MM.1S (cell line): ENCODE data around the gene SNTA1.

Source experiments
- DNase-seq: peaks from one replicate; pipeline ENCODE4 v3.0.0-alpha.2; 2015
- H2AFZ ChIP-seq: fragments of 300-600 bp; sonication (generic); 2 replicates; pipeline ENCODE4 v1.6.0; 2016; ENCODE audit warnings: antibody characterized with exemption, low read length
- H3F3A ChIP-seq: fragments of 300-600 bp; sonication (generic); 2 replicates; pipeline ENCODE4 v1.6.1; 2016; ENCODE audit warnings: mild to moderate bottlenecking, antibody characterized with exemption, low read length, moderate library complexity, mixed read lengths; ENCODE audit not compliant: insufficient read depth
- H3K27ac ChIP-seq: fragments of 300-600 bp; sonication (generic); 2 replicates; pipeline ENCODE4 v1.5.1; 2016; ENCODE audit warnings: mild to moderate bottlenecking, low read length
- H3K27me3 ChIP-seq: fragments of 300-600 bp; sonication (generic); replicated peaks from 2 replicates; pipeline ENCODE4 v1.6.0; 2016; ENCODE audit warnings: low read length; ENCODE audit not compliant: insufficient read depth
- H3K36me3 ChIP-seq: fragments of 300-600 bp; sonication (generic); replicated peaks from 2 replicates; pipeline ENCODE4 v1.6.1; 2016; ENCODE audit warnings: mild to moderate bottlenecking, low read length, mixed read lengths; ENCODE audit not compliant: insufficient read depth
- H3K4me1 ChIP-seq: fragments of 300-600 bp; sonication (generic); 2 replicates; pipeline ENCODE4 v1.6.1; 2016; ENCODE audit warnings: low read length, mixed read lengths
- H3K4me2 ChIP-seq: fragments of 300-600 bp; sonication (generic); 2 replicates; pipeline ENCODE4 v1.6.0; 2016; ENCODE audit warnings: low read depth, low read length
- H3K4me3 ChIP-seq: fragments of 300-600 bp; sonication (generic); 2 replicates; pipeline ENCODE4 v1.5.1; 2016; ENCODE audit warnings: low read length, mixed read lengths
- H3K79me2 ChIP-seq: fragments of 300-600 bp; sonication (generic); 2 replicates; pipeline ENCODE4 v1.6.1; 2016; ENCODE audit warnings: mixed run types, low read length, mixed read lengths
- H3K9ac ChIP-seq: fragments of 300-600 bp; sonication (generic); 2 replicates; pipeline ENCODE4 v1.6.1; 2016; ENCODE audit warnings: low read length, mixed read lengths
- H3K9me2 ChIP-seq: fragments of 300-600 bp; sonication (generic); replicated peaks from 2 replicates; pipeline ENCODE4 v1.6.1; 2016; ENCODE audit warnings: mild to moderate bottlenecking, low read length, mixed read lengths; ENCODE audit not compliant: insufficient read depth
- H3K9me3 ChIP-seq: fragments of 300-600 bp; sonication (generic); replicated peaks from 2 replicates; pipeline ENCODE4 v1.6.1; 2016; ENCODE audit warnings: mild to moderate bottlenecking, low read length, mixed read lengths; ENCODE audit not compliant: insufficient read depth
- H4K20me1 ChIP-seq: fragments of 300-600 bp; sonication (generic); 2 replicates; pipeline ENCODE4 v1.6.1; 2016; ENCODE audit warnings: mild to moderate bottlenecking, low read length, moderate library complexity, mixed read lengths; ENCODE audit not compliant: insufficient read depth
- EZH2 ChIP-seq: fragments of 300-600 bp; sonication (generic); optimal IDR thresholded peaks from 2 replicates; pipeline ENCODE3; 2017; ENCODE audit warnings: low read depth, mild to moderate bottlenecking, antibody characterized with exemption, low read length, mixed read lengths
- EZH2phosphoT487 ChIP-seq: fragments of 300-600 bp; sonication (generic); IDR thresholded peaks from 2 replicates; pipeline ENCODE4 v1.6.1; 2018; ENCODE audit warnings: antibody characterized with exemption, low read length
- TF ChIP-seq, protein P1 (sequence below): fragments of 300-600 bp; sonication (generic); IDR thresholded peaks from 2 replicates; pipeline ENCODE4 v1.5.1; 2016; ENCODE audit warnings: antibody characterized with exemption, low read length, mixed read lengths

SNTA1 gene

DNA sequence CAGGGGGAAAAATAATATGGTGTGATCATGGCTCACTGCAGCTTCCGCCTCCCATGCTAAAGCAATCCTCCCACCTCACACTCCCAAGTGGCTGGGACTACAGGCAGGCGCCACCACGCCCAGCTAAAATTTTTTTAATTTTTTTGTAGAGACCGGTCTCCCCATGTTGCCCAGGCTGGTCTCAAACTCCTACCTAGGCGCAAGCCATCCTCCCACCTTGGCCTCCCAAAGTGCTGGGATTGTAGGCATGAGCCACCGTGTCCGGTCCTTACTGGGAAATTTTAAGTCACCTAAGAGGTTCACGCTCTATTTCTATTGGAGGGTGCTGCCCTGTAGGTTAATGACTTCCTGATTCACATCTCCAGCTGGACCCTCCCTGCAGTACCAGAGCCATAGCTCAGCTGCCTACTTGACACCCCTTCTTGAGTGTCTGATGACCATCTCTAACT, 41.6 kb downstream of the SNTA1 start:
- Histone ChIP-seq H3K9ac (peak overlapping the region; percentile 67; the same call in 1 of the 2 replicates), H3K9me2 (no peaks in the 10 kb centered on the region), H3F3A (no peaks in the 10 kb centered on the region), H2AFZ (peak overlapping the region; percentile 90), H3K4me1 (0 out of 2 replicates have a peak, but pooled peaks cover 4% of the 10 kb centered on the region), H3K36me3 (no peaks in the 10 kb centered on the region), H3K27ac (no peak overlapping the region), H4K20me1 (no peaks in the 10 kb centered on the region), H3K79me2 (peaks cover 44% of the 10 kb centered on the region), H3K9me3 (no peaks in the 10 kb centered on the region), H3K4me3 (peak overlapping the region; percentile 87), H3K4me2 (peak overlapping the region; percentile 55), H3K27me3 (no peaks in the 10 kb centered on the region)
- no peak for DNase-seq
- TF ChIP-seq, protein P1, sequence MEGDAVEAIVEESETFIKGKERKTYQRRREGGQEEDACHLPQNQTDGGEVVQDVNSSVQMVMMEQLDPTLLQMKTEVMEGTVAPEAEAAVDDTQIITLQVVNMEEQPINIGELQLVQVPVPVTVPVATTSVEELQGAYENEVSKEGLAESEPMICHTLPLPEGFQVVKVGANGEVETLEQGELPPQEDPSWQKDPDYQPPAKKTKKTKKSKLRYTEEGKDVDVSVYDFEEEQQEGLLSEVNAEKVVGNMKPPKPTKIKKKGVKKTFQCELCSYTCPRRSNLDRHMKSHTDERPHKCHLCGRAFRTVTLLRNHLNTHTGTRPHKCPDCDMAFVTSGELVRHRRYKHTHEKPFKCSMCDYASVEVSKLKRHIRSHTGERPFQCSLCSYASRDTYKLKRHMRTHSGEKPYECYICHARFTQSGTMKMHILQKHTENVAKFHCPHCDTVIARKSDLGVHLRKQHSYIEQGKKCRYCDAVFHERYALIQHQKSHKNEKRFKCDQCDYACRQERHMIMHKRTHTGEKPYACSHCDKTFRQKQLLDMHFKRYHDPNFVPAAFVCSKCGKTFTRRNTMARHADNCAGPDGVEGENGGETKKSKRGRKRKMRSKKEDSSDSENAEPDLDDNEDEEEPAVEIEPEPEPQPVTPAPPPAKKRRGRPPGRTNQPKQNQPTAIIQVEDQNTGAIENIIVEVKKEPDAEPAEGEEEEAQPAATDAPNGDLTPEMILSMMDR = no peak
- TF ChIP-seq EZH2 (no peak), EZH2phosphoT487 (no peak)

DNA sequence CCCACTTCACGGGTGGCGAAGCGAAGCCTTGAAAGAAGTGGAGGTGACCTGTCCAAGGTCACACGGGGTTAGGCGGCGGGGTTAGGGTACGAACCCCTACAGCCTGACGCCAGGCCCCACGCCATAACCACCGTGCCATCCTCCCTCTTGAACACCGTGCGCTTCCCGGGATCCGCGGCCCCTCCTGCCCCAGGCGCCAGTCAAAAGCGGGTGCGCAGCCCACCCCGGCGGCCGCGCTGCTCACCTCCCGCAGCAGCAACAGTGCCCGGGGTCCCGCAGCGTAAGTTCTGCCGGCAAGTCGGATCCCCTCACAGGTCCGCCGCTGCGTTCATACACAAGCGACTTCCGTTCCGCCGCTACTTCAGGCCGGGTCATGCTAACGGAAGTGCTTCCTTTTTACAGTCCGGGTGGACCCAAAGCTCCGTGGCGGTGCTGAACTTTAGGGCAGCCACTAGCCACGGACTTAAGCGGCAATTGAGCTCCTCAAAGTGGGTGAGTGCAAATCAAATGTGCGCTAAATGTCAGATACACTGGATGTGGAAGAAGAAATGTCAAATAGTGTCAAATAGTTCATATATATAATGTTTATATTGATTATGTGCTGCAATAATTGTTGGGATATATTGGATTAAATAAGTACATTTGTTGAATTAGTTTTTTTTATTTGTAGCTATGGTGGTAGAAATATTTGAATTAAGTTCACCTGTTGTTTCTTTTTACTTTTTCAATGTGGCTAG, 42.2 kb downstream of the SNTA1 start, which contains the start of gene CDK5RAP1:
CDK5RAP1 (minus strand) TSS at position 336 of the 737 bp plus-strand sequence. CDS start 4,455 bp downstream, outside the sequence.
- H2AFZ ChIP-seq = peak within 1 kb of the TSS; percentile 90
- H3K9ac ChIP-seq = peak within 1 kb of the TSS; percentile 67
- peak within 1 kb of the TSS; percentile 76 for H3K4me2 ChIP-seq
- no peak within 1 kb of the TSS for H3K27ac ChIP-seq
- DNase-seq = peak; percentile 91
- H3K27me3 ChIP-seq = no peaks in the 10 kb centered on the region
- H3K4me1 ChIP-seq = 0 out of 2 replicates have a peak, but pooled peaks cover 4% of the 10 kb centered on the region
- peak within 1 kb of the TSS; percentile 87 for H3K4me3 ChIP-seq
- H3K9me3 ChIP-seq = no peaks in the 10 kb centered on the region
- no peak for TF ChIP-seq EZH2
- TF ChIP-seq, protein P1 = no peak
- TF ChIP-seq EZH2phosphoT487 = no peak
- peaks cover 50% of the 10 kb centered on the region for H3K79me2 ChIP-seq
- no peaks in the 10 kb centered on the region for H3K9me2 ChIP-seq
- no peaks in the 10 kb centered on the region for H4K20me1 ChIP-seq
- H3K36me3 ChIP-seq = no peaks in the 10 kb centered on the region
- H3F3A ChIP-seq = no peaks in the 10 kb centered on the region

DNA sequence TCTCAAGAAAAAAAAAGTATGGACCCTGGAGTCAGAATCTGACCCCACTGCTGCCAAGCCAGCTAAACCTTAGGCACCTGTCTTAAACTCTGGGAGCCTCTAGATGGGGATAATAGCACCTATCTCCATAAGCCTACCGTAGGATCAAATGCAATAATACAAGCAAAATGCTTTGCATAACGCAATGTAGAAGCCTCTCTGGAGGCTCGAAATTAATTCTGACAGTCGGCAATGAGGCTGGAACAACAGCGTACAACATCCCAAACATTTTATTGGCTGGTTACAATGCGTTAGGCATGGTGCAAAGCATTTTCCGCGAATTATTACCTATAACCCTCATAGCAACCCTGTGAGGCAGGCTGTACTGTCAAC, 42.8 kb downstream of the SNTA1 start:
- Histone ChIP-seq H3K9me3 (no peaks in the 10 kb centered on the region), H3K9me2 (no peaks in the 10 kb centered on the region), H3K79me2 (peaks cover 55% of the 10 kb centered on the region), H4K20me1 (no peaks in the 10 kb centered on the region), H3F3A (no peaks in the 10 kb centered on the region), H3K36me3 (no peaks in the 10 kb centered on the region), H3K4me1 (0 out of 2 replicates have a peak, but pooled peaks cover 4% of the 10 kb centered on the region), H2AFZ (peak overlapping the region; percentile 90), H3K4me2 (peak overlapping the region; percentile 76), H3K27ac (no peak overlapping the region), H3K9ac (peak overlapping the region; percentile 67), H3K27me3 (no peaks in the 10 kb centered on the region), H3K4me3 (peak overlapping the region; percentile 87)
- peak; percentile 39 for DNase-seq
- no peak for TF ChIP-seq EZH2
- TF ChIP-seq, protein P1 = peak; percentile 31
